Measurements from ENCODE around the gene FJX1.
"Not testable (repeated sequence)": the region's sequence is repeated elsewhere in the genome, so short reads cannot be mapped to it uniquely, and the experiment has no call there.

FJX1 gene

DNA sequence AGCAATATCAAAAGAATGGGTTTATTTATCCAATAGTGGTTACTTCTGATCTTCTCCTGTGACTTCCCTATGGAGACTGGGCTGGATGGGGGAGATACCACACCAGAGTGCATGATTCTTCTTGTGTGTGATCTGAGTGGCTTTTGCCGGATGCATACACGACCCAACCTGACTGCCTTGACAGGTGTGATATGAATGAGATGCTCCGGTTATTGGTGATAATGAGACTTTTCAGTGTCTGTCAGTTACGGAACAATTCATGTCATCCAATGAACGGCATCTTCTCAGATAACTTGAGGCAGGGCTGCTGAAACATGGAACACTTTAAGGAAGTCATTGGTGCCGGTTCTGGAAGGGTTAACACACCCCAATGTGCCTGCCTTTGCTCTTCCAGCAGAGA is 17.7 kb downstream of the FJX1 start:
- DNase-seq: no peak

DNA sequence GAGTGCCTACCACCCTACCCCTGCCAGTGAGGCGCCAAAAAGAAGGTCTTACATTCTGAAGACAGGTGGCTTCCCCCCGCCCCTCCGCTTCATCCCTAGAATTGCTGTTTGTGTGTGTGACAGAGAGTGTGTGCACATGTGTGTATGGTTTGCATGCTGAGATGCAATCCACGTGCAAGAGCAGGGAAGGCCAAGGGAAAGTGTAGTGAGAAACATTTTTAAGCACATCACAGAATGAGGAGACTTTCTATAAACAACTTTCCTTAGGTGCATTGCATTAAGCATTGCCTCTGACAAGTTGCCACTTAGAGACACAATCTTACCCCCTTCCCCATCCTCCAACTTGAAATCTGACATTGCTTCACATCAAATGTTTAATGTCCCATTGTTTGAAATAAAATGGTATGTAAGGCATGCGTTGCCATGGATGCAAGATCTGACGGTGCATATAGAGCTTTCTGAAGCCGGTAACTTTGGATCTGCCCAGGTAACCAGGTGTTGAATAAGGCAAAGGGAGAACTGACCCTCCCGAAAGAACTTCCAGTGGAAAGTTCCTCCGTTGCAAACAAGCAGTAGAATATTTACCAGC is 21.4 kb downstream of the FJX1 start:
- DNase-seq: no peak

DNA sequence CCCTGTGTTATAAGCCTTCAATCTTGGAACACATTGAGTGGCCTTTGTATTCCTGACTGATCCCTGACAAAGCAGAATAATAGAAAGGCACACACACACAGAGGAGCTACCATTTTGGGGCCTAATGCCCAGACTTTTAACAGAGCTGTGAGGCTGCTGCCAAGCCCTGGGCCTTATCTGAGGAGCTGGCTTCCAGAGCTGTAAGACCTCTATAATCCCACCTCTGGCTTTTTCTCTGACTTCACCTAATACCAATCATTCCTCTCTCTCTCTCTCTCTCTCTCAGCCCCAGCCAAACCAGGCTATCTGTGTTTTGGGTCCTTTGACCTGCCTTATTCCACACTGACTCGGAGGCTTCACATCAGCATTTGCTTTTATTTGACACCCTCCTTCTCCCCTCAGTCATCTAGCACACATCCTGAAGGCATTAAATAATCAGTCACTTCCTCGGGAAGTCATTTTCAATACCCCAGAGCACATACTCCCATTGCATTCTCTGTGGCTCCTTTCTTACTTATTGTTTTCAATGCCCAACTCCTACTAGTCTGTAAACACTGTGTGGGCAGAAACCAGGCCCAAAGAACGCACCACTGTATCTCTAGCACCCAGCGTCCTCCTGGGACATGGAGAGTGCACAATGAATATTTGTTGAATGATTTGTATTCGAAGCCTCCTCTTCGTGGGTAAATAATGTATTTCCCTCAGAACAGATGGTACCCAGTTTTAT is 23.1 kb downstream of the FJX1 start:
- DNase-seq: no peak

DNA sequence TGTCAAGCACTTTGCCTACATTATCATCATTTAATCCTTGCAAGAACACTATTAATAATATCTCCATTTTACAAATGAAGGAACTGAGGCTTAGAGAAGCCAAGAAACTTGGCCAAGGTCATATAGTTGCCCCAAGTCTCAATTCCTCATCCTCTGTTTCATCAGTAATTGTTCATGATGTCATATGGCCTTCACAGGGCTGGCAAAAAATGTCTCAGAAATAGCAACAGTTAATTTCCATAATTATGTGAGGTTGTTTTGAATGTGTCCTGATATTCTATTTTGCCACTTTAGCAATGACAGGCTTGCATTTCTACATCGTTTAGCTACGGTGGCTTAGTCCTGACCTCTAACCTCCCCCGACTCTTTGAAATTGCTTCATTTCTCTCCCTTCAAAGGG is 23.7 kb downstream of the FJX1 start:
- DNase-seq: no peak

DNA sequence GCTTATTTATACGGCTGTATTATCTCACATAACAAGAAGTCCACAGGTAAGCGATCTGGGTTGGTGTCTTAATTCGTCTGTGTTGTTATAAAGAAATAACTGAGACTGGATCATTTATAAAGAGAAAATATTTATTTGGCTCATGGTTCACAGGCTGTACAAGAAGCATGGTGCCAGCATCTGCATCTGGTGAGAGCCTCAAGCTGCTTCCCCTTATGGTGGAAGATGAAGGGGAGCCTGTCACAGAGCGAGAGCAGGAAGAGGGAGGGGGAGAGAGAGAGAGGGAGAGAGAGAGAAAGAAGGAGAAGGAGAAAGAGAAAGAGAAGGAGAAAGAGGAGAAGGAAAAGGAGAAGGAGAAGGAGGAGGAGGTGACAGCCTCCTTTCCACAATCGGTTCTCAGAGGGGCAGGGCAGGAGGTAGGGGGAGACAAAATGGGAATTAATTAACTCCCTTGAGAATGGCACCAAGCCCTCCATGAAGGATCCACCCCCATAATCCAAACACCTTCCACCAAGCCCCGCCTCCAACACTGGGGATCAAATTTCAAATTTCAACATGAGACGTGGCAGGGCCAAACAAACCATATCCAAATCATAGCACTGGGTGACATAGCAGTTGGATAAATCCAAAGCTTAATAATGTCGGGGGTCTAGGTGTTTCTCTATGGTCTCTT is 29.3 kb downstream of the FJX1 start:
- no peak for DNase-seq

DNA sequence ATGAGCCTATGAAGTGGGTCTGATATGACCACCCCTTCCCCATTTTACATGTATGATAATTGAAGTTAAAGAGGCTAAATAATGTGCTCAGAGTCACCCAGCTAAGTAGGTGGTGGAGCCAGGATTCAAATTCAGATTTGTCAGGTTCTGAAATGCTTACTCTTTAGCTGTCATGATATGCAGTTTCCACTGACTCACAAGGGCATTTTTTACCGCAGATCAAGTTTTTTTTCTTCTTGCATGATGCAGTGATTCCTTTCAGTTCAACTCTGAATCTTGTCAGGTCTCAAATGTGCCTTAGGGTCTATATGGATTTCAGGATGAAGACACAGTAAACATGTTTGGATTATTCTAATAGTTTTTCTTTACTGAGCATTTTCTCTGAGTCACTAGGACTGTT is 31.7 kb downstream of the FJX1 start:
- no peak for DNase-seq

DNA sequence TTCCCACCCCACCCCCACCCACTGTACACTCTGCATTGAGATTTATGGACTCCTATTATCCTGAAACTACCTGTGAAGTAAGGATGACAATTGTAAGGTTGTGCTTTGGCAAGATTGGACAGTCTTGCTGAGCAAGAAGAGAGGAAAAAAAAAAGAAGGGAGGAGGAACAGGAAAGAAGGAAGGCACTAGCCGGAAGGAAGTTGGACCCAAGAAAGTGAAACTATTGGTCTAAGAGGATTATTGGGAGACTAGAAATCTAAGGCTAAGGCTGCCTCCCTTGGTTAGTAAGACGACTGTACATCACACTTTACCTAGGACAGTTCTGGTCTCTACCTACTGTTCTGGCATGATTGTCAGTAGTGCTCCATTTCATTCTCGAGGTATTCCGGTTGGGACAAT is 32.2 kb downstream of the FJX1 start:
- DNase-seq: no peak

DNA sequence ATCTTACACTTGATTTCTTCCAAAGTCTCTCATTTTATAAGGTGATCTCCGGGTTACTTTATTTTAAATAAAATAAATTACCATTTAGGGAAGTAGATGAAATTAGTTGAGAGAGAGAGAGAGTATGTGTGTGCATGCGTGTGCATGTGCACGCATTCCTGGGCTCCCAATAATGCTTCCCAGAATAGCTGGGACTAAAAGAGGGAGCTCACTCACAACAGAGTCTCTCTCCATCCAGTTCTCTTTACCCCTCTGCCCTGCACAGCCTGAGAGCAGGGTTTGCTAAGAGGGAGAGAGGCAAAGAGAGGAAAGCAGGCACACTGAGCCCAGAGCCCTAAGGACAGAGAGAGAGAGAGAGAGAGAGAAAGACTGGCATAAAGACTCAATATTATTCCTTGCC is 33.0 kb downstream of the FJX1 start:
- DNase-seq: no peak

DNA sequence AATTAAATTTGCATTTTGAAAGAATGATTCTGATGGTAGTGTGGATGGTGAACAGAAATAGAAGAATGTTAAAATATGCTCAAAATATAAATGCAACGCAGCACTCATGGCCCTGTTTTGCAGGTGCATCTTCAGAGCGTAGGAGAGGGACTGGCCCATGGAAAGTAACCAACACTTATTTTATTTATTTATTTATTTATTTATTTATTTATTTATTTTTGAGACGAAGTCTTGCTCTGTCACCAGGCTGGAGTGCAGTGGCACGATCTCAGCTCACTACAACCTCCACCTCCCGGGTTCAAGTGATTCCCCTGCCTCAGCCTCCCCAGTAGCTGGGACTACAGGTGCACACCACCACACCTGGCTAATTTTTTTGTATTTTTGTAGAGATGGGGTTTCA is 34.5 kb downstream of the FJX1 start:
- DNase-seq: not testable (repeated sequence)

DNA sequence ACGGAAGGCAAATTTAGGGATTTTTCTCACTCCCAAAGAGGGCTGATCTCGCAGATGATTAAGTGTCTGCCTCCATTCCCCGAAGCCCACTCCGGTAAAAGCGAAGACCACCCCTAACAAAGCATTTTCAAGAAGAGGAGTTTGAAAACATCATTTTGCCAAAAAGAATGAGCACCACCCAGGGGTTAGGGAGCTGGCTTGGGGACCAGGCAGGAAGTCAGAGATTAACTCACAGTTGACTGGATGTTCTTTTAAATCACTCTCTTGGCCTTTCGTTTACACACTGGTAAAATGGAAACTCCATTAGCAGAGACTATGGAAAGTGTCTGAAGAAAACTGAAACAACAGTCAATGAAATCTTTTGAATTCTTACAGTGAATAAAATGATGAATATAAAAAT is 36.5 kb downstream of the FJX1 start:
- DNase-seq: no peak

DNA sequence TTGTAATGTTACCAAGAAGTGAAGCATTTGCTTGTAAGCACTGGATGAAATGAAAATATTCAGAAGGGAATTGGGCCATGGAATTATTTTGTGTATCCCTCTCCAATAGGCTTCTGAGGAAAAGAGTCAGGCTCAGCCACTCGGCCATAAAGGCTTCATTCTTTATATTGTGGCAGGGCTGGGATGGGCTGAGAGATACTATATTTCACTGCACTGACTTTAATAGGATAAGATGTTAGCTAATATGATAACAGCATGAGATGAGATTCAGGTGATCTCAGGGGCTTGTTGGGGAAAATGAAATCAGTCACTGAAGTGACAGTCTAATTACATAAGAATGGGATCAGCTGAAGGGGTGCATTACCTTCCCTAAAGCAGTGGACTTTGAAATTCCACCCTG is 37.0 kb downstream of the FJX1 start:
- DNase-seq: no peak

DNA sequence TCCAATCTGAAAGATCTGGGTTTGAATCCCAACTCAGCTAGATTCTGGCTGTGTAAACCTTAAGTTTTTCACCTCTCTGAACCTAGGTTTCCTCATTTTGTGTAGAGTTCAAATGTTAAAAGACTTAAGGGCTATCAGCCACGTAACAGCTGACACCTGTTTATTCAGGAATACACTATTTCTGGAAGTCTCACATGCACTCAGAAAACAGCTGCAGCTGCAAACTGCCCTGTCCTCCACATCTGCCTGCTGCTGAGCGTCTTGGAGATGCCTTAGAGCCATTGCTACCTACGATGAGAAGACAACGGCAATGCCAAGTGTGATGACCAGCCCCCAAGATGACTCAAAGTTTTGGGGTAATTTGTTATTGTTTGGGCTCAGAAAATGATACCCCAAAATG is 37.6 kb downstream of the FJX1 start:
- no peak for DNase-seq

DNA sequence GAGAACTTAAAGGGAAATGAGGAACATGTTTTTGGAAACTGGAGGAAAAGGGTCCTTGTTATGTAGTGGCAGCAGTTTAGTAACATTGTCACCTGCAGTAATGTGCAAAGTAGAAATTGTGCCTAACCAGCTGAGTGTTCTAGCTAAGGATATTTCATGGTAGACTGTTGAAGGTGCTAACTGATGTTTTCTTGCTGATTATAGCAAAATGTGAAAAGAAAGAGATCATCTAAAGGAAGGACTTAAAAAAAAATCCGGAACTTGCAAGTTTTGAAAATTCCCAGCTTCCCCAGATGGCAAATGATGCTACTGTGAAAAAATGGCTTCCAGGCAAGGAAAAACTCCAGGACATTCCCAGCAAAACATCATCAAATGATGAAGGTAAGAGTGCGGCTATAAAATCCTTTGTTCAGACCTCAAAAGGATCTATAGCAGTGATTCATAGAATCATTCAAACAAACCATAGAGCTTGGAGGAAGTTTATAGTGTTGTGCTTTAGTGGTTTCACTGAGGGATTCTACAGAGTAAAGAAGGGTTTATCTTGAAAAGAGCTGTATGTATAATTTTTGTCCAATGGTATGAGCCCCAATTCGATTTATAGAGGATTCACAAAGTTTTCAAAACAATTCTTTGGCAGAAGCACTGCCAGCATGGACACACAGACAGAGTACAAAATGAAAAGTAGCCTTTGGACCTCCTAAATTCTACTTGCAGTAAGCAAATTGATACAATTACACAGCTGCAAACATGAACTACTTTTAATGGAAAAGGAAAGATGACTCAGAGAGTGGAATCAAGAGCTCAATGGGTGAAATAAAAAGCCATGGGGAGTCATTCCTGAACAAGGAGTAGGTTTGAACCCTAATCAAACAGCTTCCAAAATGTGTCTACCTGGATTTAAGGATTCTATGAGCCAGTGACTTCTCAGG is 40.0 kb downstream of the FJX1 start:
- DNase-seq: no peak

DNA sequence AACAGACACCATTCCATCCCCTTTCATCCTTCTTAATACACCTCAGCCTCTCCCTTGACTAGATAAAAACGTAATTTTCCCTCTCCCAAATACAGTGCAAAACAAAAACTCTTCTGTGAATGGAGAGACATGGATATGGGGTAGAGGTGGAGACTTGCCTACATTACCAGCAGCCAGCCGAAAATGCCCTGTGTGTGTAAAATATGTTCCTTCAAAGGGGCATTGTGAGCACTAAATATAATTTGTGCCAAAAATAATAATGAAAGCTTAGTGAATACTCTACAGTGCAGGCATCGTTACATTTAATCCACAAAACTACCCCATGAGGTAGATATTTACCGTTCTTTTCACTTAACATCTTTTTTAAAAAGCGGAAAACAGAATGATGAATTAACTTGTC is 43.3 kb downstream of the FJX1 start:
- DNase-seq: no peak

DNA sequence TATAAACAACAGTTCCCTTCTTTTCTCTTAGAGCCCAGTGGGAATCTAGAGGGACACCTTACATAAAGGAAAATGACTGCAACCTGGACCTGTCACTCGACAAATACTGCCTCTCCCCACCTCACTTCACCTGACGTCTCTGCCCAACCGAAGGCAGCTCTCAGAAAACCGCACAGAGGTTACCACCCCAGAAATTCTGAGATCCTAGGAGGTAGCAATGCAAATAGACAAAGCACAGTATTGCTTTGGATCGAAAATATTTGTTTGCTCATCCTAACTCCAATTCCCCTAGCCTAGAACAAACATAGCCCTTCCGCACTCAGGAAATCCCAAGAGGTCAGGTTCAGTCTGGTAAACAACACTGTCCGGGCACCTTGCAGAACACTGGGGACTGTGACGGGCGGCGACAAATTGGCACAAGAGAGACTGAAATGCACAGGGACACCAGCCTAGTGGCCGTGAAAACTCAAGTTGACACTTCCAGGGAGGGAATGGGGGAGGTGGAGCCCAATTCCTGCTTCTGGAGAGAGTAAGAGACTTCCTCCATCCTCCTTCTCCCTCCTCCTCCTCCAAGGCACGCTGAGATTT is 43.9 kb downstream of the FJX1 start:
- peak; percentile 22 for DNase-seq

DNA sequence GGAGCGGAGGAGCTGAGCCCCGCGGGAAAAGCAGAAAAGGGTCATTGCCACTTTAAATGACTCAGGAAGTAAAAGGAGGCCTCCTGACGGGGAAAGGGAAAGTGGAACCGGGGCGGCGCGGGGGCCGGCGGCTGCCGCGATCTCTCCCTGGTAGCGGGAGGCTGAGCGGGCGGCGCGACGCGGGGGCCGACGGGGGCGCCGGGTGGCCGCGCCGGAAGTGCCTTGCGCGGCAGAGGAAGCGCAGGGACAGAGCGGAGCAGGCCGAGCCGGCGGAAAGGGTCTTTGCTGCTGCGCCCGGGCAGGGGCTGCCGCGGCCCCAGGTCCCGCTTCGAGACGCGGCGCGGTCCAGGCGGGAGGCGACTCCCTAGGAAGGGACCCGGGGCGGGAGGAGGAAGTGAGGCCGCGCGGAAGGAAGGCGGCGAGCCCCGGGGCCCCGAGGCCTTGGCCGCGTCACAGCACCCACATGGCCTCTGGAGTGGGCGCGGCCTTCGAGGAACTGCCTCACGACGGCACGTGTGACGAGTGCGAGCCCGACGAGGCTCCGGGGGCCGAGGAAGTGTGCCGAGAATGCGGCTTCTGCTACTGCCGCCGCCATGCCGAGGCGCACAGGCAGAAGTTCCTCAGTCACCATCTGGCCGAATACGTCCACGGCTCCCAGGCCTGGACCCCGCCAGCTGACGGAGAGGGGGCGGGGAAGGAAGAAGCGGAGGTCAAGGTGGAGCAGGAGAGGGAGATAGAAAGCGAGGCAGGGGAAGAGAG is 44.6 kb downstream of the FJX1 start, which contains the start of gene TRIM44:
Gene TRIM44, plus strand, starts transcription at position 127 of the 759 bp plus-strand sequence. Its CDS starts 337 bp downstream, at position 464.
- DNase-seq: peak; percentile 83

DNA sequence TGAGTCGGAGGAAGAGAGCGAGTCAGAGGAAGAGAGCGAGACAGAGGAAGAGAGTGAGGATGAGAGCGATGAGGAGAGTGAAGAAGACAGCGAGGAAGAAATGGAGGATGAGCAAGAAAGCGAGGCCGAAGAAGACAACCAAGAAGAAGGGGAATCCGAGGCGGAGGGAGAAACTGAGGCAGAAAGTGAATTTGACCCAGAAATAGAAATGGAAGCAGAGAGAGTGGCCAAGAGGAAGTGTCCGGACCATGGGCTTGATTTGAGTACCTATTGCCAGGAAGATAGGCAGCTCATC is 45.1 kb downstream of the FJX1 start:
- DNase-seq: no peak

DNA sequence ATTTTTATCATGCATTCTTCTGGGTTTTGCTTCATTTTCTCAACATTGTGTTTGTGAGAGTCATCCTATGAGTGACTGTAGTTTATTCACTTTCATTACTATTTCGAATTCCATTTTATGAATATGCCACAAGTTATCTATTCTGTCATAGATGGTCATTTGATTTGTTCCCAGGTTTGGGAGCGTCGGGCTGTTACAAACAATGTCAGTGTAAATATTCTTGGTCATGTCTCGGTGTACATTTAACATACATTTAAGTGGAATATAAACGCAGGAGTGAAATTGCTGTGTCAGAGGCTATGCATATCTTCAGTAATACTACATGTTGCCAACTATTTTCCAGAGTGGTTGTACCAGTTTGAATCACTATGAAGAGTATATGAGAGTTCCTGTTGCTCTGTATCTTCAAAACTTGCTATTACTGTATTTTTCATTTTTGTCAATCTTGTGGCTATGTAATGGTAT is 46.7 kb downstream of the FJX1 start:
- DNase-seq: no peak

DNA sequence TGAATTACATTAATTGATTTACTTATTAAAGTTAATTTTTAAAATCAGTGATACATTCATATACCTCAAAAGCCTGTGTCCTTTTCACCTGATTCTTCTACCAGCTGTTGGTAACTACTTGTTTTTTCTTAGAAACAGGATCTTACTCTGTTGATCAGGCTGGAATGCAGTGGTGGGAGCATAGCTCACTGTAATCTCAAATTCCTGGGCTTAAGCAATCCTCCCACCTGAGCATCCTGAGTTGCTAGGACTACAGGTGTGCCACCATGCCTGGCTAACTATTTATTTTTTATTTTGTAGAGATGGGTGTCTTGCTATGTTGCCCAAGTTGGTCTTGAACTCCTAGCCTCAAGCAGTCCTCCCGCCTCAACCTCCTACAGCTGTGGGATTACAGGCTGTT is 49.0 kb downstream of the FJX1 start:
- no peak for DNase-seq

DNA sequence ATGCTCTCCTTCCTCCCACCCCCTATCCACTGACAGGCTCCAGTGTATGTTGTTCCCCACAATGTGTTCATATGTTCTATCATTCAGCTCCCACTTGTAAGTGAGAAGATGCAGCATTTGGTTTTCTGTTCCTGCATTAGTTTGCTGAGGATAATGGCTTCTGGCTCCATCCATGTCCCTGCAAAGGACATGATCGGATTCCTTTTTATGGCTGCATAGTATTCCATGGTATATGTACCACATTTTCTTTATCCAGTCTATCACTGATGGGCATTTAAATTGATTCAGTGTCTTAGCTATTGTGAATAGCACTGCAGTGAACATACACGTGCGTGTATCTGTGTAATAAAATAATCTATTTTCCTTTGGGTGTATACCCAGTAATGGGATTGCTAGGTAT is 50.1 kb downstream of the FJX1 start:
- not testable (repeated sequence) for DNase-seq
